Liver (tissue), 3 donors: ENCODE results near the gene SMAP1.

Experiments used
- ATF3 ChIP-seq: IDR thresholded peaks from 2 replicates; pipeline ENCODE4 v1.6.1; 2016; ENCODE audit warnings: antibody characterized with exemption
- CTCF ChIP-seq: fragments of 150-350 bp; IDR thresholded peaks from 2 replicates; pipeline ENCODE4 v1.5.1; 2017; ENCODE audit warnings: improper control_type of control experiment, low read depth, low read length; ENCODE audit not compliant: missing input control
- EGR1 ChIP-seq, 2 donors: IDR thresholded peaks; 2 replicates each; pipeline ENCODE4 v1.6.1; 2016 to 2018; ENCODE audit warnings: antibody characterized with exemption in 2 of 2, low read depth in 2 of 2
- HNF4A ChIP-seq, 2 donors: conservative IDR thresholded peaks; 2 replicates each; pipeline ENCODE4 v1.6.1; 2016; ENCODE audit warnings: antibody characterized with exemption in 2 of 2, mild to moderate bottlenecking in 2 of 2
- JUND ChIP-seq, 2 donors: IDR thresholded peaks; 2 replicates each; pipeline ENCODE4 v1.6.1; 2016; ENCODE audit warnings: antibody characterized with exemption in 2 of 2
- MAX ChIP-seq: IDR thresholded peaks from 2 replicates; pipeline ENCODE4 v1.6.1; 2016; ENCODE audit warnings: antibody characterized with exemption
- RAD21 ChIP-seq, 2 donors: IDR thresholded peaks; 2 replicates each; pipeline ENCODE4 v1.6.1; 2016; ENCODE audit warnings: antibody characterized with exemption in 2 of 2, mild to moderate bottlenecking in 2 of 2
- REST ChIP-seq: IDR thresholded peaks from 2 replicates; pipeline ENCODE4 v1.6.1; 2016; ENCODE audit warnings: antibody characterized with exemption, mild to moderate bottlenecking
- SP1 ChIP-seq: IDR thresholded peaks from 2 replicates; pipeline ENCODE4 v1.6.1; 2018; ENCODE audit warnings: antibody characterized with exemption, mild to moderate bottlenecking
- TAF1 ChIP-seq: conservative IDR thresholded peaks from 2 replicates; pipeline ENCODE4 v1.6.1; 2016; ENCODE audit warnings: antibody characterized with exemption, mild to moderate bottlenecking
- YY1 ChIP-seq: IDR thresholded peaks from 2 replicates; pipeline ENCODE4 v1.6.1; 2016; ENCODE audit warnings: antibody characterized with exemption, mild to moderate bottlenecking
- ZBTB33 ChIP-seq: IDR thresholded peaks from 2 replicates; pipeline ENCODE4 v1.6.1; 2016; ENCODE audit warnings: antibody characterized with exemption
- donor health status: healthy.
- donor health status: healthy.

GRCh38 chr6:70629929-70630328 lies 37.8 kb upstream of the SMAP1 start:
- no peak for TF ChIP-seq CTCF
- TF ChIP-seq JUND (IDR thresholded peaks at IDR 0.05), result no peak
- TF ChIP-seq ATF3, result no peak
- no peak for TF ChIP-seq TAF1
- no peak for TF ChIP-seq ZBTB33
- TF ChIP-seq EGR1 (IDR thresholded peaks at IDR 0.05; ENCODE audit: low read depth in 2 of 2), result no peak
- TF ChIP-seq MAX, result no peak
- TF ChIP-seq REST, result no peak
- TF ChIP-seq HNF4A (conservative IDR thresholded peaks at IDR 0.05), result no peak
- no peak for TF ChIP-seq RAD21 (IDR thresholded peaks at IDR 0.05)
- TF ChIP-seq YY1, result no peak
- no peak for TF ChIP-seq SP1
